HG02970 (cell line): ENCODE measurements around the gene ADRA2C.

Experiments
- ATAC-seq: cut with Tn5 transposase; IDR thresholded peaks from one replicate; pipeline ENCODE4 v1.9.1; 2021; ENCODE audit warnings: mild to moderate bottlenecking, moderate library complexity, moderate number of reproducible peaks; ENCODE audit not compliant: unreplicated experiment, low FRiP score

The ADRA2C gene

GRCh38 chr4:3775005-3775404, 8.8 kb downstream of the ADRA2C start:
- ATAC-seq = no peak

GRCh38 chr4:3775576-3775975, 9.4 kb downstream of the ADRA2C start:
- ATAC-seq = no peak

- ATAC-seq = no peak
Measured at GRCh38 chr4:3776166-3777032, 10.2 kb downstream of the ADRA2C start.

GRCh38 chr4:3777033-3777390, 10.8 kb downstream of the ADRA2C start:
- ATAC-seq = no peak

GRCh38 chr4:3777669-3778068, 11.5 kb downstream of the ADRA2C start:
- ATAC-seq = no peak

- ATAC-seq = no peak
Measured at GRCh38 chr4:3779509-3779908, 13.3 kb downstream of the ADRA2C start.

- ATAC-seq = no peak
Measured at GRCh38 chr4:3780347-3781171, 14.4 kb downstream of the ADRA2C start.

- no peak for ATAC-seq
Measured at GRCh38 chr4:3781193-3781886, 15.2 kb downstream of the ADRA2C start.

GRCh38 chr4:3781997-3782930, 16.1 kb downstream of the ADRA2C start:
- no peak for ATAC-seq

GRCh38 chr4:3783693-3784306, 17.6 kb downstream of the ADRA2C start:
- ATAC-seq = no peak

GRCh38 chr4:3784454-3785291, 18.5 kb downstream of the ADRA2C start:
- ATAC-seq = no peak

- ATAC-seq = no peak
Measured at GRCh38 chr4:3785292-3785565, 19.0 kb downstream of the ADRA2C start.

GRCh38 chr4:3786196-3786869, 20.1 kb downstream of the ADRA2C start:
- ATAC-seq = no peak

- no peak for ATAC-seq
Measured at GRCh38 chr4:3787489-3788365, 21.5 kb downstream of the ADRA2C start.

- no peak for ATAC-seq
Measured at GRCh38 chr4:3788366-3788660, 22.1 kb downstream of the ADRA2C start.

- ATAC-seq = no peak
Measured at GRCh38 chr4:3789587-3789986, 23.4 kb downstream of the ADRA2C start.

- ATAC-seq = no peak
Measured at GRCh38 chr4:3790006-3790561, 23.9 kb downstream of the ADRA2C start.
